GM23338 (cell line): ENCODE measurements around the gene LRP1-AS. TPM values are rescaled to one million over a fixed set of nuclear protein-coding genes. Genes with fewer than 3 reads are reported as not detected.

Experiments
- ATAC-seq: fragments of 200-7000 bp; cut with Tn5 transposase; 3 replicates; pipeline ENCODE4 v1.9.1; 2020
- DNase-seq: peaks from one replicate; pipeline ENCODE4 v3.0.0-alpha.2; 2015; ENCODE audit warnings: low spot score
- H2AFZ ChIP-seq: fragments of 200-600 bp; sonication (generic); 2 replicates; pipeline ENCODE4 v1.8.0; 2016; ENCODE audit warnings: antibody characterized with exemption, mild to moderate bottlenecking, moderate library complexity
- H3F3A ChIP-seq: fragments of 200-600 bp; sonication (generic); replicated peaks from 2 replicates; pipeline ENCODE4 v1.8.0; 2017; ENCODE audit warnings: antibody characterized with exemption, mixed run types, low read depth
- H3K27ac ChIP-seq: fragments of 200-600 bp; sonication (generic); 2 replicates; pipeline ENCODE4 v1.6.1; 2016; ENCODE audit warnings: low read depth
- H3K27me3 ChIP-seq: fragments of 200-600 bp; sonication (generic); 2 replicates; pipeline ENCODE4 v1.8.0; 2016; ENCODE audit warnings: mild to moderate bottlenecking, mixed run types, moderate library complexity; ENCODE audit not compliant: insufficient read depth
- H3K36me3 ChIP-seq: fragments of 200-600 bp; sonication (generic); 2 replicates; pipeline ENCODE4 v1.8.0; 2016; ENCODE audit warnings: mild to moderate bottlenecking; ENCODE audit not compliant: insufficient read depth
- H3K4me1 ChIP-seq: fragments of 200-600 bp; sonication (generic); 2 replicates; pipeline ENCODE4 v1.8.0; 2016; ENCODE audit warnings: mild to moderate bottlenecking, moderate library complexity; ENCODE audit not compliant: insufficient read depth
- H3K4me2 ChIP-seq: fragments of 200-600 bp; sonication (generic); 2 replicates; pipeline ENCODE4 v1.7.1; 2017; ENCODE audit warnings: mixed run types
- H3K4me3 ChIP-seq: fragments of 200-600 bp; sonication (generic); 2 replicates; pipeline ENCODE4 v1.6.1; 2016; ENCODE audit warnings: mixed run types
- H3K79me2 ChIP-seq: fragments of 200-600 bp; sonication (generic); replicated peaks from 2 replicates; pipeline ENCODE4 v1.8.0; 2017; ENCODE audit warnings: mild to moderate bottlenecking; ENCODE audit not compliant: insufficient read depth
- H3K9me2 ChIP-seq: fragments of 200-600 bp; sonication (generic); 2 replicates; pipeline ENCODE4 v1.8.0; 2017; ENCODE audit not compliant: insufficient read depth
- H4K20me1 ChIP-seq: fragments of 200-600 bp; sonication (generic); replicated peaks from 2 replicates; pipeline ENCODE4 v1.8.0; 2017; ENCODE audit warnings: mild to moderate bottlenecking; ENCODE audit not compliant: insufficient read depth
- H3K27ac Mint-ChIP-seq: 2 replicates; pipeline ENCODE4 v1.8.0; 2020; ENCODE audit warnings: inconsistent platforms, mild to moderate bottlenecking, moderate library complexity, mixed read lengths
- H3K27me3 Mint-ChIP-seq: 3 replicates; pipeline ENCODE4 v1.8.0; 2022; ENCODE audit warnings: low read depth, mild to moderate bottlenecking, moderate library complexity, mixed read lengths, inconsistent platforms; ENCODE audit not compliant: insufficient read depth, poor library complexity
- H3K36me3 Mint-ChIP-seq: 3 replicates; pipeline ENCODE4 v1.8.0; 2021; ENCODE audit warnings: low read depth, mild to moderate bottlenecking, inconsistent platforms, moderate library complexity, mixed read lengths
- H3K4me1 Mint-ChIP-seq: 3 replicates; pipeline ENCODE4 v1.8.0; 2020; ENCODE audit warnings: mild to moderate bottlenecking, inconsistent platforms, mixed read lengths
- H3K4me3 Mint-ChIP-seq: 3 replicates; pipeline ENCODE4 v1.8.0; 2021; ENCODE audit warnings: moderate library complexity, mild to moderate bottlenecking, inconsistent platforms, mixed read lengths
- H3K9me3 Mint-ChIP-seq: 3 replicates; pipeline ENCODE4 v1.8.0; 2020; ENCODE audit warnings: moderate library complexity, mild to moderate bottlenecking, inconsistent platforms, mixed read lengths
- CREB1 ChIP-seq: fragments of 250-450 bp; sonication (Bioruptor Pico); IDR thresholded peaks from 2 replicates; pipeline ENCODE4 v1.5.0; 2020; ENCODE audit warnings: low read depth, mild to moderate bottlenecking, moderate library complexity
- ETS1 ChIP-seq: IDR thresholded peaks from 2 replicates; pipeline ENCODE4 v1.6.1; 2016; ENCODE audit warnings: antibody characterized with exemption
- EZH2 ChIP-seq: fragments of 200-600 bp; sonication (generic); IDR thresholded peaks from one replicate; pipeline ENCODE4 v1.8.0; 2017; ENCODE audit warnings: antibody characterized with exemption, mild to moderate bottlenecking, low read depth; ENCODE audit not compliant: unreplicated experiment
- EZH2phosphoT487 ChIP-seq: fragments of 200-600 bp; sonication (generic); IDR thresholded peaks from one replicate; pipeline ENCODE4 v1.8.1; 2018; ENCODE audit warnings: antibody characterized with exemption; ENCODE audit not compliant: unreplicated experiment
- JUNB ChIP-seq: IDR thresholded peaks from one replicate; pipeline ENCODE4 v1.6.1; 2016; ENCODE audit warnings: antibody characterized with exemption; ENCODE audit not compliant: unreplicated experiment
- NANOG ChIP-seq: IDR thresholded peaks from 2 replicates; pipeline ENCODE4 v1.6.1; 2016; ENCODE audit warnings: antibody characterized with exemption, borderline replicate concordance
- POLR2AphosphoS5 ChIP-seq: IDR thresholded peaks from 2 replicates; pipeline ENCODE4 v1.6.1; 2016; ENCODE audit warnings: antibody characterized with exemption, low read depth
- REST ChIP-seq: IDR thresholded peaks from one replicate; pipeline ENCODE4 v1.6.1; 2018; ENCODE audit warnings: antibody characterized with exemption; ENCODE audit not compliant: unreplicated experiment
- STAT1 ChIP-seq: IDR thresholded peaks from one replicate; pipeline ENCODE4 v1.6.1; 2016; ENCODE audit warnings: antibody characterized with exemption; ENCODE audit not compliant: unreplicated experiment
- ZNF114 ChIP-seq: fragments of 250-450 bp; sonication (Bioruptor Pico); IDR thresholded peaks from 2 replicates; pipeline ENCODE4 v1.5.0; 2020; ENCODE audit warnings: mild to moderate bottlenecking, moderate library complexity
- ZNF331 ChIP-seq: fragments of 250-450 bp; sonication (Bioruptor Pico); IDR thresholded peaks from 2 replicates; pipeline ENCODE4 v1.5.0; 2020; ENCODE audit warnings: low read depth, mild to moderate bottlenecking, moderate library complexity
- ZNF462 ChIP-seq: fragments of 250-450 bp; sonication (Bioruptor Pico); IDR thresholded peaks from 2 replicates; pipeline ENCODE4 v1.5.0; 2020; ENCODE audit warnings: mild to moderate bottlenecking, moderate library complexity
- polyA plus RNA-seq: library from polyadenylated mRNA; unstranded; fragments of >200 nt; fragmentation: Nextera tagmentation; extraction: Ambion mirVana; gene quantifications from 2 replicates; pipeline ENCODE4 v1.2.1, GENCODE V29; 2016
- total RNA-seq: library from RNA; depleted of rRNA; stranded (reverse); fragments of >200 nt; shearing (Covaris generic); gene quantifications from 2 replicates; pipeline ENCODE4 v1.2.3, GENCODE V29; 2014

LRP1-AS gene
- total and polyA plus RNA-seq, 2 experiments from 2014 or later = 0.86 TPM; not detected in 1

- TF ChIP-seq ETS1 (no peak), JUNB (no peak), NANOG (no peak), CREB1 (CRISPR knock-in tag) (no peak)
Measured at GRCh38 chr12:57195186-57195585, 47.8 kb upstream of the LRP1-AS start (continued).

- H3K4me3 ChIP-seq = no peak overlapping the region
- H3K36me3 ChIP-seq = peaks cover 26% of the 10 kb centered on the region; the same call in 1 of the 2 replicates
- no peak for TF ChIP-seq REST
- no peak for TF ChIP-seq EZH2phosphoT487
- no peak for TF ChIP-seq POLR2AphosphoS5
- TF ChIP-seq EZH2 = no peak
- no peak for TF ChIP-seq ETS1
- no peak for TF ChIP-seq ZNF462 (CRISPR knock-in tag)
- TF ChIP-seq ZNF114 (CRISPR knock-in tag) = no peak
- TF ChIP-seq STAT1 = no peak
- no peak for TF ChIP-seq CREB1 (CRISPR knock-in tag)
- TF ChIP-seq ZNF331 (CRISPR knock-in tag) = no peak
Measured at GRCh38 chr12:57194253-57194652, 46.8 kb upstream of the LRP1-AS start.

More at GRCh38 chr12:57194253-57194652, 46.8 kb upstream of the LRP1-AS start:
- Histone ChIP-seq H3K4me2 (no peak overlapping the region), H3K4me1 (no peaks in the 10 kb centered on the region), H4K20me1 (no peaks in the 10 kb centered on the region; the same call in 1 of the 2 replicates), H3F3A (peaks cover 12% of the 10 kb centered on the region; the same call in 1 of the 2 replicates), H3K9me2 (no peaks in the 10 kb centered on the region), H3K27ac (no peak overlapping the region), H3K79me2 (no peaks in the 10 kb centered on the region), H2AFZ (no peak overlapping the region), H3K27me3 (no peaks in the 10 kb centered on the region)
- H3K27me3 Mint-ChIP-seq = peaks cover 14% of the 10 kb centered on the region
- no peak overlapping the region for H3K27ac Mint-ChIP-seq
- DNase-seq (no peak), ATAC-seq (no peak)
- H3K4me3 Mint-ChIP-seq = no peak overlapping the region
- no peaks in the 10 kb centered on the region for H3K4me1 Mint-ChIP-seq
- H3K9me3 Mint-ChIP-seq = no peaks in the 10 kb centered on the region; the same call in 2 of the 3 replicates
- peaks cover 97% of the 10 kb centered on the region for H3K36me3 Mint-ChIP-seq
